Stimulated activated CD4-positive, alpha-beta T cell treated with anti-CD3 and anti-CD28 coated beads, Interleukin-4, amount 100 ng/mL, for 24 hours (primary cell): ENCODE data around the gene ZNF777.

Experiments
- DNase-seq: peaks from one replicate; pipeline ENCODE4 v3.0.0-alpha.2; 2020

Gene ZNF777

DNA sequence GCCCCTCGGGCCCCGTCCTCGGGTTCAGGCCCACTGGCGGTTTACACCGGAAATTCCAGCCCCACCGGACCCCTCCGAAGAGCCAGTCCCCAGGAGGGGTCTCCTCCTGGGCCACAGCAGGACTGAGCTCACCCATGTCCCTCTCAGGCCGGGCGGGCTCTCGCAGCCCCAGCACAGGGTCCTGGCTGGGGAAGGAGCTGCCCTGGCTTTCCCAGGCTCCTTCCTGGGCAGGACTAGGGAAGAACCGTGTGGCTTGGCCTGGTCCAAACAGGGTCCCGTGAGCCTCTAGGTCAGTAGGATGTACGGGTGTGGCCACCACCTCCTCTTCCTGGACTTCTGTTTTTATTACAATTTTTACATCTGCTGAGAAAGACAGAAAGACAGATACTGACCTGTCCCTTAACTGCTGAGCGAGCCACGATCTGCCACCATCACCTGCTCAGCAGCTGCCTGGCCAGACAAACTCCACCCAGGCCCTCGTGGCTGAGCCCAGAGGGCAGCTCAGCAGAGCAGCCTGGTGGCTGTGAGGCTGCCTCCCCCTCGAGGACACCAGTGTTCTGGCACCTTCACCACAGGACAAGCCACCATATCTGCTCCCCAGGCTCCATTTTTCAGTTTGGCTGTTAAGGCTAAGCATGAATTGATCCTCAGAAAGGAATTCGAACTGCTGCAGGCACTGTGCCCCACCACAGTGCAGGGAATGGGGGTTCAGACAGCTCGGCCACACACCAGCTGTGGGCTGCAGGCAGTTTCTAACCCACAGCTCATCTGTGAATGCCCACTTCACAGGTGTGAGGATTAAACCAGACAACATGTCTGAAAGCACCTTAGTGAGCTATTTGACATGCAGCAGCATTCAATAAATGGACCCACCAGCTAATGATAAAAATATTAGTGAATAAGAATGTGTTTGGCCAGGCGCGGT, 14.5 kb upstream of the ZNF777 start:
- DNase-seq: no peak

DNA sequence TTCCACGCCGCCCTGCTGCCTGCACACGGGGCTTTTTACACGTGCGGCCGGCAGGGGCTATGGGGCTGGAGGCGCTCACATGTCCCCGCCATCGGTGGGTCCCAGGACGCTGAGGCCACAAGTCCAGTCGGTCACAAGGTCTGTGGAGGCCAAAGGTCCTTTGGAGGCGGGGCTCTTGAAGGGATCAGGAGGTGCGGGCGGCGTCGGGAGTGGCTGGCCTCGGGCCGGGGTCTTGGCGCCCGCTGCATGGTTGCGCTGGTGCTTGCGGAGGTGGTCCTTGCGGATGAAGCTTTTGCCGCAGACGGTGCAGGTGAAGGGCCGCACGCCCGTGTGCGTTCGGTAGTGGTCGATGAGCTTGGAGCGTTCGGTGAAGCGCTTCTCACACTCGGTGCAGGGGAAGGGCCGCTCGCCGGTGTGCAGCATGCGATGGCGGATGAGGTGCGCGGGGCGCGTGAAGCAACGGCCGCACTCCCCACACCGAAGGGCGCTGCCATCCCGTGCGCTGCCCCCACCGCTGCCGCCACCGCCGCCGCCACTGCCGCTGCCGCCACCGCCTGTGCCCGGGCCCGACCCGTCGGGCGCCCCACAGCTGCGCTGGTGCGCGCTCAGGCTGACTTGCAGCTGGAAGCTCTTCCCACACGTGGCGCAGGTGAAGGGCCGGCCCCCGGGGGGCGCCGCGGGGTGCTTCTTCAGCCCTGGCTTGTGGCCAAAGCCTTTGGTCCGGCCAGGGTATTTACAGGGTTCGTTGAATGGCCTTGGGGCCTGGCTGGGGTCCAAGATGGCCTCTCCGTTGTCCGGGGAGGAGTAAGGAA, 13.7 kb upstream of the ZNF777 start:
- DNase-seq: no peak

- DNase-seq: no peak
Measured at GRCh38 chr7:149473251-149473650, 12.4 kb upstream of the ZNF777 start.

GRCh38 chr7:149471289-149471953, 10.6 kb upstream of the ZNF777 start:
- no peak for DNase-seq

DNA sequence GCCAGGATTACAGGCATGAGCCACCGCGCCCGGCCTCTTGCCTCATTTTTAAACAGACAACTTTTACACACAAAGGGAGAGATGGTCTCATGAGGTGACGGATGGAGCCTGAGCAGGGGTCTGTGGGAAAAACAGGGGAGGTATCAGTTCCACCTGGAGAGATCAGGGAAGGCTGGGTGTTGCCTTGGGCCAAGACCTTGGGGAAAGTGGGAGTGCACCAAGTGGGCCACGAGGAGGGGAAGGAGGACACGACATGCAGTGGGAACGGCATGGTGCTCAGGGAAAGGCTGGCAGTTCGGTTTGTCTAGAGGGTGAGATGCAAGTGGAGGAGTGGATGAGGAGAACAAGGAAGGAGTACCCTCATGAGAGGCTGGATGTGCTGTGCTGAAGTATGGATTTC, 8.9 kb upstream of the ZNF777 start:
- DNase-seq: no peak

GRCh38 chr7:149468208-149468607, 7.3 kb upstream of the ZNF777 start:
- DNase-seq: no peak

DNA sequence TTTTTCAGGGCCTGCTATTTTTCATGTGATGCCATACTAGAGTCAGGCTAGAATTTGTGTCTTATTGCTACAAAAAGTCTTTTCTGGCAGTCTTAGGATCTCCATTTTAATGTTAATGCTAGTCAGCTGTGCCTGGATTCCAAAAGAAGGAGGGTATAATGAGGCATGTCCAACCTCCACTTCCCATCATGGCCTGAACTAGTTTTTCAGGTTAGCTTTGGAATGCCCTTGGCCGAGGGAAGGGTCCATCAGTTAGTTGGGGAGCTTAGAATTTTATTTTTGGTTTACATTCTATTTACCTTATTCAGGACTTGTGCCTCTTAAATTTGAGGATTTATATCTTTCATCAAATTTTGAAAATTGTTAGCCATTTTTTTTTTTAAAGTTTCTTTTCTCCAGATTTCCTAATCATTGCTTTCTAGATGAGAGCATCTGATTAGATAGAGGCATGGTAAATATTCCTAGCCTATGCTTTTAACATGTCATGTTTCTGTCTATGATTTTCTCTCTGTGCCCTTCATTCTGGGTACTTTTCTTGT, 6.5 kb upstream of the ZNF777 start:
- no peak for DNase-seq

DNA sequence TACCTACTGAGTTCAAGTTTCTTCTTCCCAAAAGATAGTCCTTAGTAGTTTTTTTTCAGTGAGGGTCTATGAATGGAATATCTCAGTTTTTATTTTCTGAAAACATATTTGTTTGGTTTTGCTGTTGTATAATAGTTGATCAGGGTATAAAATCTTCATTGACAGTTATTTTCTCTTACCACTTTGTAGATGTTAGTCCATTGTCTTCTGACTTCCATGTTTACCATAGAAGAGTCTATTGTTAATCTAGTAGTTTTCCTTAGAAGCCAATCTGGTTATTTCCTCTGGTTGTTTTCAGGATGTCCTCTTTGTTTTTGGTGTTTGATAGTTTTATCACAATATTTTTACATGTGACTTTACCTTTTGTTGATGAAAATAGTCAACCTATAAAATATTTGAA, 5.5 kb upstream of the ZNF777 start:
- no peak for DNase-seq

DNA sequence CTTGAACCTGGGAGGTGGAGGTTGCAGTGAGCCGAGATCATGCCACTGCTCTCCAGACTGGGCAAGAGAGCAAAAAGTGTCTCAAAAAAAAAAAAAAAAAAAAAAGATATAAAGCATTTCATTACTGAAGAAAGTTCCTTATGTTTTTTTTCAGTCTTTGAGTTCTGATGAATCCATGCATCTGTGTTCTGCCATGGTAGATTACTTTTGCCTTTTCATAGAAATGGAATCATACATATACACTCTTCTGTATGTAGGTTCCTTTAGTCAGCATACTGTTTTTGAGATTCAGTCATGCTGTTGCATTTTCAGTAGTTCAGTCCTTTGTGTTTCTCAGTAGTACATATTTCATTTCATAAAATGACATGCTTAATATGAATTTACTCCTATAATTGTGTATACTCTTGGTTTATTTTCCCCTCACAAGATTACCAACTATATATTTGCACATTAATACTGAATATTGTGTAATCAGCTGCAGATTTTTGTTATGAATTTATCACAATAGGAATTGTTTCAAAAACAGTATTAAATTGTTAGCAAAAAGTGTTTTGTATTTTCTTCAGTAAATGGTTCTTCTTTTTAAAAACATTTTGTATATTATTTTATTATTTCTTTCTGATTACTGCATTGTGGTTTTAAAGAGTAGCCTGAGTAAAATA, 2.8 kb upstream of the ZNF777 start:
- no peak for DNase-seq

GRCh38 chr7:149462101-149462520, 1.2 kb upstream of the ZNF777 start:
- no peak for DNase-seq

- DNase-seq: peak; percentile 20
Measured at GRCh38 chr7:149459540-149460452, 1.1 kb downstream of the ZNF777 start.

DNA sequence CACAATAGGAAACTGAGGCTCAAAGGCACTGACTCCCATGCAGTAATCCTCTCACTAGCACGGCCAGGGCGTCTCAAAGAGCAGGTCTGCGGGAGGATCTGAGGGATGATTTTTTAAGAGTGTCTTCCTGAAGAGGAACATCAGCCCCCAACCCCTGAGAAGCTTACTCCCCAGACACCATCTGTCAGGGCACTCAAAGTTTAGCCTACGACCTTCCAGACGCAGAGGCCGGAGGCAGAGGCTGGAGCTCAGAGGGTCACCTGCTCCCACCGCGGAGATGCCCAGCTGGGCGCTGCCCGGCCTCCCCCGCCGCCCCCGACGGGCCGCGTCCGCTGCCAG, 1.7 kb downstream of the ZNF777 start:
- no peak for DNase-seq

GRCh38 chr7:149458235-149458634, 2.6 kb downstream of the ZNF777 start:
- no peak for DNase-seq

DNA sequence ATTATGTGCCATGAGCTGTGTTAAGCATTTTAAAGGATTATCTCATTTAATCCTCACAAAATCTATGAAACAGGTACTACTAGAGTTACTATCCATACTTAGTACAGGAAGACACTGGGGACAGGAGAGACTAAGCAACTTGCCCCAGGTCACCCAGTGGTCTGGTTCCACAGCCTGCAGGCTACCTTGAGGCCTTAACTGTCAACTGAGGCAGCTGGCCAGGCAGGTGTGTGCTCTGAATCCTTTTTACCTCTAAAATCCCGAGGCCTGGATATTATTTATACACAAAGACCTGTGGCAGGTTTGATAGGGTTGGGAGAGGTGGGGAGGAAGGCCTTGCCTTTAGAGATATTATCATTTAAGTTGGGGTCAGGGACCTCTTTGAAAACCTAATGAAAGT, 3.1 kb downstream of the ZNF777 start:
- DNase-seq: no peak

GRCh38 chr7:149456506-149457421, 4.1 kb downstream of the ZNF777 start:
- DNase-seq: no peak

DNA sequence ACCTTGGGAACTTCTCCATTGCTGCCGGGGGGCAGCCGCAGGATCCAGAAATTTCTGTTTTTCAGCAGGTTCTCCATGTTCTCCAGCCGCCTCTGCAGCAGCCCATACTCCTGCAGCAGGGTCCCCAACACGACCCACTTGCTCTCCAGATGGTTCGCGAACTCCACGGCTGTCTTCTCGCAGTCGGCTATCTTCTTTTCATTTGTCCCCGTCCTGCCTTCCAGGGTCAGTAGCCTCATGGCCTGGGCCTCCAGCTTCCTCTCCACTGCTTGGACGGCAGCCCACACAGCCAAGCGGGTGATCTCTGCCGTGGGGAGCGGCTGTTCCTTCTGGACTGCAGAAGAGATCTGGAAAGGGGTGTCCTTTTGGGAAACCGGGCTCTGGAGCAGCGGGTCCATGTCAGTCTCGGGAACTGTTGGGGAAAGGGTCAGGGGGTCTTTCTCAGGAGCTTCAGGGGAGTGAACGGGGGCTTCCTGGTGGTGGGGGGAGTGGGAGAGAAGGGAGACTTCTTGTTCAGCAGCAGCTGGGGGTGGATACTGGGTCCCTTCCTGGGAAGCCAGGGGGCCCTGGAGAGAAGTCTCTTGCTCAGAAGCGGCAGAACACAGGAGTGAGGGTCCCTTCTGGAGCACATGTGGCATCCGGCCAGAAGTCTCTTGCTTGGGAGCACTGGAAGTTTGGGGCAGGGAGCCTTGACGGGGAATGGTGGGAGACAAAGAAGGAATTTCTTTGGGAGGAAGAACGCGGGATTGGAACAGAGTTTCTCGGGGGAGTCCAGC, 5.5 kb downstream of the ZNF777 start:
- DNase-seq: no peak

DNA sequence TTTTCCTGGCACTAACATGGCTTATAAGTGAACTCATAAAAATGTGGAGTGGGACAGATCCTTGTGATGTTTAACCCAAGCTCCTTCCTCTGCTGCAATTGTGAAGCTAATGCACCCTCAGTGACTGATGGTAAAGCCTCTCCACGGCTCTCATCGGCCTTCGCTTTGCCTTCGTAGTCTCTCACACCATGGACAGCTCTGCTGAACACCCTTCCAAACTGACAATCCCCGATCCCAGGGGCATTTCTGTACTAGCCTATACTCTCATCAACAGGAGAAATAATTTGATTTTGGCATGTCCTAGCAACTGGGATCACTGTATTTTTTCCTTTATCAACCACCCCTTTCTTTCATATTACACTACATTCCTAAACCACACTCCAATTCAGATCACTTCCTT, 6.1 kb downstream of the ZNF777 start:
- no peak for DNase-seq

DNA sequence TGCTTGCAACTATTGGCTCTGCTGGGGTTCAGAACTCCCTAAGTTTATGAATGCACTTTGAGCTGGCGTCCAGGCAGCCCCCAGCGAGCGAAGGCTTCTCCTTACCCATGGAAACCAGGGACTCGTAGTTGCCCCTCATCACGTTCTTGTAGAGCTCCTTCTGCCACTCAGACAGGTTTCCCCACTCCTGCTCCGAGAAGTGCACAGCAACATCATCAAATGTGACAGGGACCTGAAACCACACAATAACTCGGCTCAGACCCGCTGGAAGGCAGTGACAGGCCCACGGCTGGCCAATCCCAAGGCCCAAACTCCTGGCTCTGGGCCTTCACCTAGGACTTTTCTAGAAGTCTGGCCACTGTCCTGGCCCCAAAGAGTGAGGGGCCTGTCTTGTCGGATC, 6.9 kb downstream of the ZNF777 start:
- DNase-seq: no peak

DNA sequence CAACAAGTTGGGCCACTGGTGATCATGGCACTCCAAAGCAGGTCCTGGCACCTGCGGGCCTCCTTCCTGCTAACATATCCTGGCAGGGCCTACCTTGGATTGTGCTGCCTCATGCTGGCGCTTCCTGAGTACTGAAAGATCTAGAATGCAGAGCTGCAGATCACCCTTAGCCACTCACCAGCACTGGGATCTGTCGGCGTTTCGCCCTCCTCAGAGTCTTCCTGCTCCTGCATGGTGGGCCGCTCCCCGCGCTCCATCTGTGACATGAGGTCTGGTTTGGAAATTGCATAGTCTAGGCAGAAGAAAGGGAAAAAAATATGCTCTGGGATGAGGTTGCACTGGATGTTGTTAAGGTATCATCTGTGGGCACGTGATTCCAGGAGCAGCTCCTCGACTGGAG, 10.0 kb downstream of the ZNF777 start:
- no peak for DNase-seq

DNA sequence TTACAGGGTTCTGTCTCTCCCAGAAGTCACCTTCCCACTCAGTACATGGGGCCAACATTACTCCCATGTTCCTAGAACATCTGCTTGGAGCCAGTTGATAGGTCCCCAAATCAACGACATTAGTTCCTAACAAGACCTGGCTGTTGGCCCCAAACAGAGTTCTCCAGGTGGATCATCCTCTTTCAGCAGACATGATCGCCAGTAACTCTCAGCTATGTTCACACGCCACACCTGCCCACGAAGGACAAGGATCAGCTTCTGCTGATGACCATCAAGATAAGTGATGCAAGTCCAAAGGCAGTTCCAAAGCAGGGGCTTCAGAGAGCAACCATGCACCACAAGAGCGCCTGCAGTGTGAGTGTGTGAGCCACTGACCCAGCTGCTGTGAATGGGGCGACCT, 11.0 kb downstream of the ZNF777 start:
- no peak for DNase-seq
